SU-DHL-6 (cell line): ENCODE results near the gene CHD1L.

Experiments
- H2AFZ ChIP-seq: fragments of 200-600 bp; sonication (generic); 2 replicates; pipeline ENCODE4 v1.6.1; 2014; ENCODE audit warnings: low read depth, mild to moderate bottlenecking, moderate library complexity, mixed read lengths, antibody characterized with exemption, low read length; ENCODE audit not compliant: severe bottlenecking
- H3F3A ChIP-seq: fragments of 200-600 bp; shearing (Covaris generic); 2 replicates; pipeline ENCODE4 v1.6.0; 2016; ENCODE audit warnings: antibody characterized with exemption, mild to moderate bottlenecking; ENCODE audit not compliant: insufficient read depth
- H3K27ac ChIP-seq: fragments of 200-600 bp; sonication (generic); 2 replicates; pipeline ENCODE4 v1.5.1; 2016; ENCODE audit warnings: low read depth, mild to moderate bottlenecking, low read length, moderate library complexity, mixed read lengths
- H3K27me3 ChIP-seq: fragments of 200-600 bp; sonication (generic), shearing (Covaris generic); 2 replicates; pipeline ENCODE4 v1.6.0; 2014; ENCODE audit warnings: mild to moderate bottlenecking, low read length
- H3K36me3 ChIP-seq: fragments of 200-600 bp; sonication (generic); 2 replicates; pipeline ENCODE4 v1.6.1; 2014; ENCODE audit warnings: mild to moderate bottlenecking, low read length, mixed read lengths
- H3K4me2 ChIP-seq: fragments of 300-600, 200-600 bp; shearing (Covaris generic), sonication (generic); 2 replicates; pipeline ENCODE4 v1.6.0; 2014; ENCODE audit warnings: low read length, low read depth, mild to moderate bottlenecking; ENCODE audit not compliant: poor library complexity, severe bottlenecking
- H3K4me3 ChIP-seq: fragments of 200-600 bp; sonication (generic); 2 replicates; pipeline ENCODE4 v1.5.1; 2014; ENCODE audit warnings: antibody characterized with exemption, low read length, mild to moderate bottlenecking, mixed read lengths; ENCODE audit not compliant: insufficient read depth, poor library complexity, severe bottlenecking
- H3K79me2 ChIP-seq: fragments of 200-600 bp; sonication (generic); 2 replicates; pipeline ENCODE4 v1.6.1; 2014; ENCODE audit warnings: mild to moderate bottlenecking, low read length, moderate library complexity; ENCODE audit not compliant: insufficient read depth
- H3K9ac ChIP-seq: fragments of 200-600 bp; sonication (generic); 2 replicates; pipeline ENCODE4 v1.7.0; 2014; ENCODE audit warnings: mild to moderate bottlenecking, low read length
- H3K9me2 ChIP-seq: fragments of 200-600 bp; sonication (generic); replicated peaks from 2 replicates; pipeline ENCODE4 v1.6.1; 2014; ENCODE audit warnings: low read length; ENCODE audit not compliant: insufficient read depth
- H3K9me3 ChIP-seq: fragments of 200-600 bp; sonication (generic); 2 replicates; pipeline ENCODE4 v1.6.1; 2014; ENCODE audit warnings: low read length, mixed read lengths; ENCODE audit not compliant: insufficient read depth
- H4K20me1 ChIP-seq: fragments of 200-600 bp; sonication (generic); 2 replicates; pipeline ENCODE4 v1.6.1; 2014; ENCODE audit warnings: low read depth, mild to moderate bottlenecking, antibody characterized with exemption, low read length, moderate library complexity, mixed read lengths
- CTCF ChIP-seq: fragments of 200-600 bp; sonication (generic); IDR thresholded peaks from one replicate; pipeline ENCODE4 v1.5.1; 2017; ENCODE audit warnings: antibody characterized with exemption, mild to moderate bottlenecking, low read length, moderate library complexity; ENCODE audit not compliant: insufficient read depth, poor library complexity, severe bottlenecking
- EZH2phosphoT487 ChIP-seq: fragments of 200-600 bp; sonication (generic), shearing (Covaris generic); conservative IDR thresholded peaks from 2 replicates; pipeline ENCODE4 v1.6.1; 2018; ENCODE audit warnings: mild to moderate bottlenecking, antibody characterized with exemption, low read length, moderate library complexity, mixed read lengths

Gene CHD1L

GRCh38 chr1:147215540-147215916 lies 27.0 kb upstream of the CHD1L start:
- no peaks in the 10 kb centered on the region for H3K9me3 ChIP-seq
- no peaks in the 10 kb centered on the region for H3K79me2 ChIP-seq
- H3K9me2 ChIP-seq, result no peaks in the 10 kb centered on the region
- TF ChIP-seq CTCF (no peak), EZH2phosphoT487 (no peak)
- H3K27ac ChIP-seq, result no peak overlapping the region
- no peaks in the 10 kb centered on the region for H3F3A ChIP-seq
- no peak overlapping the region for H3K4me3 ChIP-seq
- H3K9ac ChIP-seq, result no peak overlapping the region
- no peaks in the 10 kb centered on the region for H4K20me1 ChIP-seq
- no peak overlapping the region for H2AFZ ChIP-seq
- no peaks in the 10 kb centered on the region for H3K27me3 ChIP-seq
- no peak overlapping the region for H3K4me2 ChIP-seq
- H3K36me3 ChIP-seq, result no peaks in the 10 kb centered on the region

- no peaks in the 10 kb centered on the region for H3K27me3 ChIP-seq
- H3K27ac ChIP-seq, result no peak overlapping the region
- H3K79me2 ChIP-seq, result no peaks in the 10 kb centered on the region
- no peak overlapping the region for H3K4me3 ChIP-seq
- TF ChIP-seq CTCF (no peak), EZH2phosphoT487 (no peak)
- no peaks in the 10 kb centered on the region for H3F3A ChIP-seq
- H2AFZ ChIP-seq, result no peak overlapping the region
- H3K36me3 ChIP-seq, result no peaks in the 10 kb centered on the region
- no peaks in the 10 kb centered on the region for H3K9me2 ChIP-seq
- no peak overlapping the region for H3K4me2 ChIP-seq
- H3K9me3 ChIP-seq, result no peaks in the 10 kb centered on the region
- no peaks in the 10 kb centered on the region for H4K20me1 ChIP-seq
- H3K9ac ChIP-seq, result no peak overlapping the region
Measured at GRCh38 chr1:147216124-147216523, 26.4 kb upstream of the CHD1L start.

- no peaks in the 10 kb centered on the region for H3K9me3 ChIP-seq
- H3K9ac ChIP-seq, result no peak overlapping the region
- H3K9me2 ChIP-seq, result no peaks in the 10 kb centered on the region
- no peak overlapping the region for H3K27ac ChIP-seq
- no peaks in the 10 kb centered on the region for H3K36me3 ChIP-seq
- H3K4me2 ChIP-seq, result no peak overlapping the region
- H3F3A ChIP-seq, result no peaks in the 10 kb centered on the region
- no peaks in the 10 kb centered on the region for H3K79me2 ChIP-seq
- TF ChIP-seq CTCF (no peak), EZH2phosphoT487 (no peak)
- H4K20me1 ChIP-seq, result no peaks in the 10 kb centered on the region
- no peaks in the 10 kb centered on the region for H3K27me3 ChIP-seq
- H2AFZ ChIP-seq, result no peak overlapping the region
- H3K4me3 ChIP-seq, result no peak overlapping the region
Measured at GRCh38 chr1:147217141-147217540, 25.3 kb upstream of the CHD1L start.

GRCh38 chr1:147218606-147219005 lies 23.9 kb upstream of the CHD1L start:
- Histone ChIP-seq H4K20me1 (no peaks in the 10 kb centered on the region), H3K9ac (no peak overlapping the region), H3K36me3 (no peaks in the 10 kb centered on the region), H3K4me2 (no peak overlapping the region), H3K27me3 (no peaks in the 10 kb centered on the region), H3F3A (no peaks in the 10 kb centered on the region), H3K4me3 (no peak overlapping the region), H3K9me3 (no peaks in the 10 kb centered on the region), H3K9me2 (no peaks in the 10 kb centered on the region), H3K27ac (no peak overlapping the region), H2AFZ (no peak overlapping the region), H3K79me2 (no peaks in the 10 kb centered on the region)
- TF ChIP-seq CTCF, result no peak
- TF ChIP-seq EZH2phosphoT487, result no peak
